Glutamatergic neuron (in vitro differentiated cells): ENCODE measurements around the gene CLK4. TPM values are rescaled to one million over a fixed set of nuclear protein-coding genes. Genes with fewer than 3 reads are reported as not detected.

Experiments used
- DNase-seq: peaks from one replicate; pipeline ENCODE4 v3.0.0; 2022
- H3K27ac Mint-ChIP-seq: one replicate; pipeline ENCODE4 v1.8.0; 2020; ENCODE audit warnings: mild to moderate bottlenecking, mixed read lengths, inconsistent platforms; ENCODE audit not compliant: unreplicated experiment
- H3K27me3 Mint-ChIP-seq: one replicate; pipeline ENCODE4 v1.8.0; 2020; ENCODE audit warnings: mild to moderate bottlenecking, moderate library complexity, mixed read lengths, inconsistent platforms; ENCODE audit not compliant: unreplicated experiment
- H3K36me3 Mint-ChIP-seq: one replicate; pipeline ENCODE4 v1.8.0; 2020; ENCODE audit warnings: mild to moderate bottlenecking, mixed read lengths, inconsistent platforms; ENCODE audit not compliant: unreplicated experiment
- H3K4me1 Mint-ChIP-seq: one replicate; pipeline ENCODE4 v1.8.0; 2020; ENCODE audit warnings: mild to moderate bottlenecking, low read depth, mixed read lengths, inconsistent platforms; ENCODE audit not compliant: unreplicated experiment
- H3K4me3 Mint-ChIP-seq: one replicate; pipeline ENCODE4 v1.8.0; 2020; ENCODE audit warnings: mild to moderate bottlenecking, mixed read lengths, inconsistent platforms; ENCODE audit not compliant: unreplicated experiment
- H3K9me3 Mint-ChIP-seq: one replicate; pipeline ENCODE4 v1.8.0; 2020; ENCODE audit warnings: mild to moderate bottlenecking, moderate library complexity, mixed read lengths, inconsistent platforms; ENCODE audit not compliant: unreplicated experiment
- total RNA-seq: library from RNA; stranded (reverse); fragmentation: NEBNext Ultra II Directional; extraction: Animal tissue kit (Norgen Biotek cat#: 25700); gene quantifications from one replicate; pipeline ENCODE4 v1.2.1, GENCODE V29; 2021; ENCODE audit not compliant: unreplicated experiment
- TF ChIP-seq, protein P1 (sequence below): fragments of 200-600 bp; sonication (generic); IDR thresholded peaks from one replicate; pipeline ENCODE4 v1.5.0; 2021; ENCODE audit not compliant: partially characterized antibody, unreplicated experiment

The CLK4 gene
- total RNA-seq, 1 donor from 2014 or later: 29.4 TPM

- Mint-ChIP-seq H3K4me3 (no peak overlapping the region), H3K36me3 (peaks cover 12% of the 10 kb centered on the region), H3K4me1 (no peaks in the 10 kb centered on the region), H3K27me3 (peaks cover 3% of the 10 kb centered on the region), H3K27ac (no peak overlapping the region), H3K9me3 (peaks cover 7% of the 10 kb centered on the region)
- no peak for DNase-seq
- TF ChIP-seq, protein P1, sequence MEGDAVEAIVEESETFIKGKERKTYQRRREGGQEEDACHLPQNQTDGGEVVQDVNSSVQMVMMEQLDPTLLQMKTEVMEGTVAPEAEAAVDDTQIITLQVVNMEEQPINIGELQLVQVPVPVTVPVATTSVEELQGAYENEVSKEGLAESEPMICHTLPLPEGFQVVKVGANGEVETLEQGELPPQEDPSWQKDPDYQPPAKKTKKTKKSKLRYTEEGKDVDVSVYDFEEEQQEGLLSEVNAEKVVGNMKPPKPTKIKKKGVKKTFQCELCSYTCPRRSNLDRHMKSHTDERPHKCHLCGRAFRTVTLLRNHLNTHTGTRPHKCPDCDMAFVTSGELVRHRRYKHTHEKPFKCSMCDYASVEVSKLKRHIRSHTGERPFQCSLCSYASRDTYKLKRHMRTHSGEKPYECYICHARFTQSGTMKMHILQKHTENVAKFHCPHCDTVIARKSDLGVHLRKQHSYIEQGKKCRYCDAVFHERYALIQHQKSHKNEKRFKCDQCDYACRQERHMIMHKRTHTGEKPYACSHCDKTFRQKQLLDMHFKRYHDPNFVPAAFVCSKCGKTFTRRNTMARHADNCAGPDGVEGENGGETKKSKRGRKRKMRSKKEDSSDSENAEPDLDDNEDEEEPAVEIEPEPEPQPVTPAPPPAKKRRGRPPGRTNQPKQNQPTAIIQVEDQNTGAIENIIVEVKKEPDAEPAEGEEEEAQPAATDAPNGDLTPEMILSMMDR: no peak
These were observed 37.3 kb upstream of the CLK4 start for GRCh38 chr5:178664141-178664540.

DNA sequence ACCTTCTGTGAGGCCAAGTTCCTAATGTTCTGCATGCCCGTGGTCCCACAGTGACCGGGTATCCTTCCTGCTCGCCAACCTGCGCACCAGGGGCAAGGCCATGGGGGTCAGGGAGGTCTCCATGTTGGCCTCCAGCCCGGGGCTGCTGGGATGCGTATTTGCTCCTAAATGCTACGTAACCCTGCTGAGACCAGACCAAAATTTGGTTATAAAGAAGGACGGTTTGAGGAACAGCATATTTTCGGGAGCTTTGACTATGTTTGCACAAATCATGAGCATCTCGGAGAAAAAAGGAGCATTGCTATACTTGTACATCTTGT is 35.7 kb upstream of the CLK4 start:
- peaks cover 6% of the 10 kb centered on the region for H3K27me3 Mint-ChIP-seq
- DNase-seq: no peak
- H3K4me1 Mint-ChIP-seq: no peaks in the 10 kb centered on the region
- H3K4me3 Mint-ChIP-seq: no peak overlapping the region
- H3K27ac Mint-ChIP-seq: no peak overlapping the region
- TF ChIP-seq, protein P1: no peak
- H3K36me3 Mint-ChIP-seq: peaks cover 16% of the 10 kb centered on the region
- H3K9me3 Mint-ChIP-seq: peaks cover 13% of the 10 kb centered on the region

GRCh38 chr5:178661836-178662540 is 35.1 kb upstream of the CLK4 start:
- no peak overlapping the region for H3K27ac Mint-ChIP-seq
- peaks cover 18% of the 10 kb centered on the region for H3K9me3 Mint-ChIP-seq
- H3K4me3 Mint-ChIP-seq: no peak overlapping the region
- H3K36me3 Mint-ChIP-seq: peaks cover 20% of the 10 kb centered on the region
- no peak for DNase-seq
- no peaks in the 10 kb centered on the region for H3K4me1 Mint-ChIP-seq
- TF ChIP-seq, protein P1: no peak
- peaks cover 6% of the 10 kb centered on the region for H3K27me3 Mint-ChIP-seq

GRCh38 chr5:178651046-178651810 is 24.4 kb upstream of the CLK4 start:
- H3K4me1 Mint-ChIP-seq: no peaks in the 10 kb centered on the region
- H3K27me3 Mint-ChIP-seq: peaks cover under 1% of the 10 kb centered on the region
- TF ChIP-seq, protein P1: no peak
- no peak for DNase-seq
- H3K27ac Mint-ChIP-seq: no peak overlapping the region
- peaks cover 14% of the 10 kb centered on the region for H3K36me3 Mint-ChIP-seq
- no peak overlapping the region for H3K4me3 Mint-ChIP-seq
- H3K9me3 Mint-ChIP-seq: peaks cover 5% of the 10 kb centered on the region

DNA sequence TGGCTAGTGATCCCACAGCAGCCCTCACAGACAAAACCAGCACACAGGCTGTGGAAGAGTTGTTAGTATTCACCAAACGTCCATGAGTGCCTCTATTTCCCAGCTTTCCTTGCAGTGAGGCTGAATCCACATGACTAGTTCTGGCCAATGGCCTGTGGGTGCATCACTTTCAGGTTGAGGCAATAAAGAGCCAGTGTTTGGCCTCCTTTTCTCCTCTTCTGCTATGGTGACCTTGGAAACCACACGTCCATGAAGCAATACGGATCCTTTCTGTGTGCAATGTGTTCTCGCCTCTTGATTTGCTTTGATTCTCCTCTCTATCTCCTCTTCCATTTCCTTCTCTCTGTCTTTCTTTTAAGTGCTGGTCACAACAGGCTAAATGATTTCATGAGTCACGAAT is 23.4 kb upstream of the CLK4 start:
- DNase-seq: no peak
- Mint-ChIP-seq H3K4me3 (no peak overlapping the region), H3K36me3 (peaks cover 12% of the 10 kb centered on the region), H3K27ac (no peak overlapping the region), H3K9me3 (peaks cover 4% of the 10 kb centered on the region), H3K27me3 (no peaks in the 10 kb centered on the region), H3K4me1 (no peaks in the 10 kb centered on the region)
- TF ChIP-seq, protein P1: no peak
